Measurements from ENCODE around the gene PLN. TPM values are rescaled to one million over a fixed set of nuclear protein-coding genes. Genes with fewer than 3 reads are reported as not detected.

Gene PLN
- total RNA-seq, 1 experiment from 2014 or later, result not detected

GRCh38 chr6:118578617-118579016 lies 30.5 kb downstream of the PLN start:
- no peak for DNase-seq (ENCODE audit: low read depth)

GRCh38 chr6:118579786-118580185 lies 31.7 kb downstream of the PLN start:
- no peak for DNase-seq (ENCODE audit: low read depth)

DNA sequence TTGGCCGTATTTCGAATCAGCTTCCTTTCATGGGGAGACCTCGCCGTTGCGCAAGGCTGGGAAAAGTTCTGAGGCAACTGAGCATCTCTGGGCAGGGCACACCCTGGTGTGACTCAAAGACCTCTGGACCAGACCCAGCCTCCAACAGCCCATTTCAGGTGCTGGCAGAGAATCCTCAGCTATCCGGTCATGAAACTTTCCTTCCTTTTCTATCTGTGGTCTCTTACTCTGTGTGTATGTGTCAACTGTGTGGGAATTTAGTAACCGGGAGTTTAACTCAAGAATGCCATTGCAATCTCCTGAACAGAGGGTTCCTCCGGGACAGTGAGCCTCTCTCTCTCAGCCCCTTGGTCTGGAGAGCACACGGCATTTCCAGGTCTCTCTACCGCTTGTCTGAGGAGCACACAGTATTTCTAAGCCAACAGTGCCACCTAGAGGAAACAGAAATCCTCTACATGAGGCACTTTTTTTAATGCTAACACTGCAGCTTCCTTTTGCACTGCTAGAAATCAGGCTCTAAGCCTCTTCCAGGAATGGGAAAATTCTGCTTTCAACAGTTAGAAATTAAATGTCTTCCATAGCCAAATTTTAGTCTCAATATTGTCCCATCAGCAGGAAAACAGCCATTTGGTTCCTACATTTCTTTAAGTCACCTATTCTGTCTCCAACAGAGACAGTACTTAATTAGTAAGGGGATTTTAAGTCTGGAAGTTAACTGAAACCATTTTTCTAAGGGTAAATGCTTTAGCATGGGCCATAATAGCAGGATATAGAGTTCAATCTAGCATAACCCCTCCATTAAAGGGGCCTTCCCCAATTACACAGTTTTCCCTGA lies 32.7 kb downstream of the PLN start:
- DNase-seq (ENCODE audit: low read depth), result peak; percentile 64

DNA sequence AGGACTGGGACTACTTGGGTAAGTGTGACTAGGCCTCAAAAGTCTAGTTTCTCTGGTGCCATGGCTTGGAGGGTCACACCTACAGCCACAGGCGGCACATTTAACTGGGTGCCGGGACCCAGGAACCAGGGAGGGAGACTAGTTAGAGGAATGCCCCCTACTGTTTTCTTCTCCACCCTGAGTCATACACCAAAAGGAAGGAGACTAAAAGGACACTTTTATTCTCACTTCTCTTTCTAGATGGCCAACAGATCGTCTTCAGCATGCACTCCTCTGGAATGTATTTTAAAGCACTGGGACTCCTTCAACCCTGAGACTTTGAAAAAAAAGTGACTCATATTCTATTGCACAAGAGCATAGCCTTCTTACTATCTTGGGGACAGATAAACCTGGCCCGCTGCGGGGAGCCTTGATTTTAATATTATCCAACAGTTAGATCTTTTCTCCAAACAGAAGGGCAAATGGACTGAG lies 33.4 kb downstream of the PLN start:
- peak; percentile 54 for DNase-seq (ENCODE audit: low read depth)

GRCh38 chr6:118584911-118585310 lies 36.8 kb downstream of the PLN start:
- no peak for DNase-seq (ENCODE audit: low read depth)

GRCh38 chr6:118586746-118587485 lies 38.8 kb downstream of the PLN start:
- no peak for DNase-seq (ENCODE audit: low read depth)

DNA sequence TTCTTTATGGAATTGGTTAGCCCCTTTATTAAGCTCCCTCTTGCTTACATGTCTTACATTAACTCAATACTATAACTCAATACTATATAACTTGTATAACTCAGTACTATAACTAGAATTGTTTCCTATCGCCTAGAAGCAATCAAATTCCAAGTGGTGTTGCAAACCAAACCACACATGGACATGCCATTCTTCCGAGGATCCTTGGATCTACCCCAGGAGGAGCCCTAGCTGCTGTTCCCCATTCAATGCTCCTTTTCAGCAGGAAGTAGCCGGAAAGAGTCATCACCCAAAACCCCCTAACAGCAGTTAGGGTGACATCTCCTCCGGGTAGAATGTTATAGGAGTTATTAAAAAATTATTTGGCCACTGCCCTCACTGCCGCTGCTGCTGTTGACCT lies 40.5 kb downstream of the PLN start:
- DNase-seq (ENCODE audit: low read depth), result no peak

- DNase-seq (ENCODE audit: low read depth), result no peak
Observed at GRCh38 chr6:118589186-118589585, 41.1 kb downstream of the PLN start.

DNA sequence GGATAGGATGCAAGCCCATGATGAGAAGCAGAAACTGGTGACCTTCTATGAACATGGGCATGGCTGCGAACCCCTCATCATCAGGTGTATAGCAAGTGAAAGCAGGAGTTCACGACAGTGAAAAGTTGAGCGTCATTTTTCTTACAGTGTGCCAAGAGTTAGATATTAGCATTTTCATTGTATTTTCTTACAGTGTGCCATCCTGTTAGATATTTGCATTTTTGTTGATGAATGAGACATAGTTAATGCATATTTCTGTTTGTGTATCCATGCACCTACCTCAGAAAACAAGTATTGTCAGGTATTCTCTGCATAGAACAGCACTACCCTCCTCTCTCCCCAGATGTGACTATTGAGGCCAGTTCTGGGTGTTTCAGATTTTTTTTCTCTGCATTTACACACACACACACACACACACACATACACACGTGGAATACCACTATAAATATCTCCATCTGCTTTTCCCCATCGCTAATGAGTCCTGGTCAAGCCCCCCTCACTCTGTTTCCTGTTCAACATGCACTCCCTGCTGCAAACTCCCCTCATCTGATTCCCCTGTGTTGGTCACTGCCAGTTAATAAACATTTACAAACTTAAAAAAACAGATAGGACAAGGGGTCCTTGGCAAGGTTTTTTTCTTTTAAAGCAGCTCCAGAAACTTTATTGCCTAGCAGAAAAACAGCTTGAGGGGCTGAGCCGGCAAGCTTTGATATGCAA lies 41.7 kb downstream of the PLN start:
- no peak for DNase-seq (ENCODE audit: low read depth)

GRCh38 chr6:118591897-118592296 lies 43.8 kb downstream of the PLN start:
- DNase-seq (ENCODE audit: low read depth), result no peak

DNA sequence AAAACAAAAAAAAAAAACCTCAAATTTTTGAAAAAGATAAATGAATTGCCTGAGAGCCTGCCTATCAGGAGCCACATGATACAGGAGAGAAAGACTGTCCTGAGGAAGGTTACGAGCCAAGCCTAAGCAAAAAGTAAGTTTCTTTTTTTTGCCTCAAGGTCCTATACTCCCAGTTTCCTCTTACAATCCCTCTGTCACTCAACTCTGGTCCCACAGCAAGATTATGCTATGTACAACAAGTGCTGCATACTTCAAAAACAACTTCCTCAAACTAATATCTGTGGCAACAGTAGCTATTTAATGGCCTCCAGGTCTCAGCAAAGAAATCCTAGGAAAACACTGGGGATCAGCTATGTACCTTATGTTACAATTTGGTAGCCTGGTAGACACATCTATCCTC lies 46.8 kb downstream of the PLN start:
- DNase-seq (ENCODE audit: low read depth), result no peak

GRCh38 chr6:118596774-118597320 lies 48.8 kb downstream of the PLN start:
- DNase-seq (ENCODE audit: low read depth), result no peak

DNA sequence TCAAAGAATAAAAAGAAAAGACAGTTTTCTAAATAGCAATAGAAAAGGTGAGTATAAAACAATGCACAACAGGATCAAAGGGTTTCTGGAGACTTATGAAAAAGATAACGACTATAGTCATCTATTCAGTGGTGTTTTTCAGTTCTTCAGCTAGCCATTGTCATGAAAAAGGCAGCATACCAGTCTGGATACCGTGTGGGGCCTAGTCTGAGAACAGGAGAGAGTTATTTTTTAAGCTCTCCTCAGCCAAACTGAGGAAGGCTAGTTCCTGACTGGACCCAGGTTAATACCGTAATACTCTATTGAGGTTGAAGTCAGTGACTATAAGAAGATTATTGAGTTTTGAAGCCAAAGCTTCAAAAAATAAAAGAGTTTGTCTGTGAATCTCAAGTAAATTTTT lies 49.5 kb downstream of the PLN start:
- DNase-seq (ENCODE audit: low read depth), result no peak

DNA sequence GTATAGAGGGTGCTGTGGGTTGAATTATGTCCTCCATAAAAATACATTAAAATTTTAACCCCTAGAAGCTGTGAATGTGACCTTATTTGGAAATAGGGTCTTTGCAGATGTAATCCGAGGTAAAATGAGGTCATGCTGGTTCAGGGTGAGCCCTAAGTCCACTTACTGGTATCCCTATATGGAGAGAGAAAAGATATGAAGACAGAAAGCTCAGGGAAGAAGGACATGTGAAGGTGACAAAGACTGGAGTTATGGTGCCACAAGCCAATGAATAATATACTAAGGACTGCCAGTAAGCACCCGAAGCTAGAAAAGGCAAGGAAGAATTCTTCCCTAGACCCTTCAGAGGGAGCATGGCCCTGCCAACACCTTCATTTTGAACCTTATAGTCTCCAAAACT lies 50.2 kb downstream of the PLN start:
- DNase-seq (ENCODE audit: low read depth), result no peak

DNA sequence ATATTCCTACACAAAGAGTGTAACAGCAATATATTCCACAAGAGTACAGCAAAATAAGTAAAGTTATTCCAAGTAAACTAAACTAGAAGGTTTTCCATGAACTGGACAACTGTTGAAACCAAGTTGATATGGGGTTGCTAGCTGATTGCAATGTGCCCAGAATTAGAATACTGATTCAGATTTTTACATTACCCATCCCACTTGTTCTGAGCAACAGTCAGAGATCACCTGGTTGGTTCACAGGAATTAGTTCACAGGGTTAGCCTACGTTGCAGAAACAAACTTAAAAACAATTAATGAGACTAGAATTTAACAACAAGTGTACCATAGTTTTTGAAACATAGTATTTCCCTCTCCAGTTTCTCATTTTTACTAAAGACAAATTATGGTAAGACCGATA lies 54.2 kb downstream of the PLN start:
- no peak for DNase-seq (ENCODE audit: low read depth)

DNA sequence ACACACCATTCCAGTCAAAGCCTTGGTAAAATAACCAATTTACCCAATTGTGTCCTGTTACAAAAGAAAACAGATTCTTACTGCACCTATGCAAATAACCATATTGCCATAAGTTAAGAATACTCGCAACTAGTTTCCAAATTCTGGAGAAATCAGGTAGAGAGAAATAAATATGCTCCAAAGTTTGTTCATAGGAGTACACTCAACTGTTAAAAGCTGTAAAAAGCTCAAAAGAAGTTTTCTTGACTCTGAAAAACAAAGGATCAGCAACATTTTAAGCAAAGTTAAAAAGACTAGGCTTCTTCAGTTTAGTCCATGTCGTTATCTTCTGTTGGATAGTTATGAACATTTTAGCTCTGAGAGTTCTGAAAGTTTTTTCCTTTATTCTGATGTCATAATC lies 55.3 kb downstream of the PLN start:
- DNase-seq (ENCODE audit: low read depth), result no peak

GRCh38 chr6:118606268-118606667 lies 58.2 kb downstream of the PLN start:
- DNase-seq (ENCODE audit: low read depth), result no peak

DNA sequence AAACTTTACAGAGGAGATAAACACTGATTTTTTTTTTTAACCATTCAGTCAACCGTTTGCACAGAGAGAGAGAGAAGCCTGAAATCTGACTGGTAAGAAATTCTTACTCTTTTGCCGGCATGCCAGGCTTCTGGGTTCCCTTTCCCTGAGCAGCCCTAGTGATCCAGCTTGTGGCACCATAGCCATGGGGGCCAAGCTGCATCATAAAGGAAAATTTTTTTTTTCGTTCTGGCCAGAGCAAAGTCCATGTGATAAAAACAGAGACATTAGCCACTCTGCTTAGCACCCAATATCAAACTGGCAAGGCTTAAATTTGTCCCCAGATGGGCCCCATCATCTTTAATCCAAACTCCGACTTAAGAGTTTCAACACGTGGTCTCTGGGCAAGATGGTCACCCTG lies 58.8 kb downstream of the PLN start:
- no peak for DNase-seq (ENCODE audit: low read depth)
